HG02798 (cell line): ENCODE data around the gene PNPLA5.
"Not testable (repeated sequence)": the region's sequence is repeated elsewhere in the genome, so short reads cannot be mapped to it uniquely, and the experiment has no call there.

Experiments
- ATAC-seq: cut with Tn5 transposase; IDR thresholded peaks from one replicate; pipeline ENCODE4 v1.9.1; 2021; ENCODE audit warnings: mild to moderate bottlenecking; ENCODE audit not compliant: unreplicated experiment, poor library complexity

Gene PNPLA5

GRCh38 chr22:43891360-43892182 lies at the start of gene PNPLA5:
Gene PNPLA5 (minus strand): TSS chr22:43892013. CDS start chr22:43891880, 133 bp downstream.
- ATAC-seq = no peak

- ATAC-seq = no peak
Measured at GRCh38 chr22:43941449-43941848, 49.6 kb upstream of the PNPLA5 start.

- no peak for ATAC-seq
Measured at GRCh38 chr22:43931771-43932170, 40.0 kb upstream of the PNPLA5 start.

- ATAC-seq = no peak
Measured at GRCh38 chr22:43928908-43929307, 37.1 kb upstream of the PNPLA5 start.

GRCh38 chr22:43928468-43928867 lies 36.7 kb upstream of the PNPLA5 start:
- no peak for ATAC-seq

GRCh38 chr22:43926349-43926710 lies 34.5 kb upstream of the PNPLA5 start:
- no peak for ATAC-seq

- ATAC-seq = no peak
Measured at GRCh38 chr22:43925433-43926348, 33.9 kb upstream of the PNPLA5 start.

- ATAC-seq = no peak
Measured at GRCh38 chr22:43924877-43925276, 33.1 kb upstream of the PNPLA5 start.

GRCh38 chr22:43923631-43924464 lies 32.0 kb upstream of the PNPLA5 start, which contains the start of gene PNPLA3:
Gene PNPLA3 (plus strand): TSS chr22:43923805. CDS start chr22:43923912, 107 bp downstream.
- no peak for ATAC-seq

- no peak for ATAC-seq
Measured at GRCh38 chr22:43923191-43923590, 31.4 kb upstream of the PNPLA5 start.

GRCh38 chr22:43922123-43922522 lies 30.3 kb upstream of the PNPLA5 start:
- no peak for ATAC-seq

GRCh38 chr22:43921370-43921769 lies 29.6 kb upstream of the PNPLA5 start:
- ATAC-seq = no peak

GRCh38 chr22:43919106-43919973 lies 27.5 kb upstream of the PNPLA5 start:
- ATAC-seq = no peak

GRCh38 chr22:43917521-43917920 lies 25.7 kb upstream of the PNPLA5 start:
- ATAC-seq = no peak

GRCh38 chr22:43911351-43911750 lies 19.5 kb upstream of the PNPLA5 start:
- ATAC-seq = no peak

- ATAC-seq = no peak
Measured at GRCh38 chr22:43910178-43910695, 18.4 kb upstream of the PNPLA5 start.

- ATAC-seq = no peak
Measured at GRCh38 chr22:43909708-43910107, 17.9 kb upstream of the PNPLA5 start.

- no peak for ATAC-seq
Measured at GRCh38 chr22:43905681-43906080, 13.9 kb upstream of the PNPLA5 start.

- not testable (repeated sequence) for ATAC-seq
Measured at GRCh38 chr22:43904412-43904811, 12.6 kb upstream of the PNPLA5 start.
